A673 (cell line): ENCODE results near the gene IMPDH1. TPM values are rescaled to one million over a fixed set of nuclear protein-coding genes. Genes with fewer than 3 reads are reported as not detected.
A peak's percentile ranks its signal among the peaks of the same experiment; 100 is the strongest.

Experiments used
- BruUV-seq: library from RNA; stranded (reverse); fragments of 400-500 nt; replicated peaks from 2 replicates; lab custom pipeline; 2021; lab: Mats Ljungman, UMichigan
- CTCF ChIA-PET: fragments of 300-600 bp; sonication (Branson Sonifier 250); formaldehyde crosslinking; loops from one replicate; lab custom pipeline; 2022; ENCODE audit warnings: antibody characterized with exemption; lab: Charles Lee
- POLR2A ChIA-PET: fragments of 300-600 bp; sonication (Branson Sonifier 250); formaldehyde crosslinking; loops from one replicate; lab custom pipeline; 2022; ENCODE audit warnings: antibody characterized with exemption; ENCODE audit not compliant: low non-redundant PET; lab: Charles Lee
- DNase-seq: peaks from one replicate; pipeline ENCODE4 v3.0.0-alpha.2; 2015; ENCODE audit warnings: low spot score
- H3K27ac ChIP-seq: fragments of 200-600 bp; sonication (generic); 2 replicates; pipeline ENCODE4 v1.5.1; 2016; ENCODE audit warnings: mixed run types, low read depth, mild to moderate bottlenecking, mixed read lengths, antibody characterized with exemption, low read length; ENCODE audit not compliant: poor library complexity, severe bottlenecking
- H3K27me3 ChIP-seq: fragments of 200-600 bp; sonication (generic); replicated peaks from 2 replicates; pipeline ENCODE4 v1.6.1; 2017; ENCODE audit warnings: mixed run types, low read depth, mild to moderate bottlenecking, mixed read lengths, antibody characterized with exemption, low read length; ENCODE audit not compliant: insufficient read depth, poor library complexity
- H3K36me3 ChIP-seq: fragments of 200-600 bp; sonication (generic); 2 replicates; pipeline ENCODE4 v1.6.1; 2016; ENCODE audit warnings: mixed run types, mild to moderate bottlenecking, mixed read lengths, antibody characterized with exemption, low read length; ENCODE audit not compliant: insufficient read depth, poor library complexity, severe bottlenecking
- H3K4me1 ChIP-seq: fragments of 200-600 bp; sonication (generic); 2 replicates; pipeline ENCODE4 v1.6.1; 2017; ENCODE audit warnings: mixed run types, mild to moderate bottlenecking, mixed read lengths, antibody characterized with exemption, low read length; ENCODE audit not compliant: insufficient read depth, poor library complexity, severe bottlenecking
- H3K4me3 ChIP-seq: fragments of 200-600 bp; sonication (generic); 2 replicates; pipeline ENCODE4 v1.5.1; 2016; ENCODE audit warnings: low read depth, mixed run types, mild to moderate bottlenecking, mixed read lengths, low read length; ENCODE audit not compliant: poor library complexity, severe bottlenecking
- H3K9me3 ChIP-seq: fragments of 200-600 bp; sonication (generic); 2 replicates; pipeline ENCODE4 v1.6.1; 2016; ENCODE audit warnings: mixed run types, low read depth, mild to moderate bottlenecking, mixed read lengths, antibody characterized with exemption, low read length; ENCODE audit not compliant: poor library complexity, severe bottlenecking
- CTCF ChIP-seq: fragments of 300-800, 200-600 bp; sonication (generic); conservative IDR thresholded peaks from 2 replicates; pipeline ENCODE4 v1.5.1; 2017; ENCODE audit warnings: low read depth, mild to moderate bottlenecking, antibody characterized with exemption, low read length, moderate library complexity, mixed read lengths
- EZH2 ChIP-seq: fragments of 200-600 bp; sonication (generic); IDR thresholded peaks from 2 replicates; pipeline ENCODE4 v1.6.1; 2017; ENCODE audit warnings: borderline replicate concordance, low read depth, mild to moderate bottlenecking, mixed read lengths, antibody characterized with exemption, low read length; ENCODE audit not compliant: poor library complexity, severe bottlenecking
- intact Hi-C: fragments of 100-400 bp; cut with micrococcal nuclease; formaldehyde crosslinking; loops from one replicate; pipeline ENCODE4 v1.10.0; 2022; ENCODE audit not compliant: unreplicated experiment
- total RNA-seq: library from RNA; stranded (reverse); gene quantifications from 2 replicates; pipeline ENCODE4 v1.2.3, GENCODE V29; 2021

IMPDH1 gene
- total RNA-seq, 1 experiment from 2014 or later = 92.6 TPM

DNA sequence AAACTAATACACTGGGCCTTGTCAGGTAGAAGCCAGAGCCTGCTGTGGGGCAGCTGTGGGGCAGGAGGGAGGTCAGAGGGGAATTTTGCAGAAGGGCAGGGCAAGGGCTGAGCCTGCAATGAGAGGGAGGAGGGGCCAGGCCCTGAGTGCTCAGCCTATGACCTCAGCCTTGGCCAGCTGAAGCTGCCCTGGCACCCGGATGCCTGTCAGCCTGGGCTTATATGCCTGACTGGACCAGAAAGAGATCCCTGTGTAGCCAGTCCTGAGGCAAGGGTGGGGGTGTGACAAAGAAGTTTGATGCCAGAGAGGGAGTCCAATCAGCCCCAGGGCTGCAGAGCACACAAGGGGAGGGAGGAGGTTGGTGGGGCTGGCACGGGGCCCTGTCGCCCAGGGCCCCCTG, 26.0 kb downstream of the IMPDH1 start:
- no peak for TF ChIP-seq EZH2
- TF ChIP-seq CTCF = no peak
- POLR2A ChIA-PET = no interaction called here
- Histone ChIP-seq H3K4me1 (peaks cover 10% of the 10 kb centered on the region), H3K9me3 (no peaks in the 10 kb centered on the region), H3K36me3 (no peaks in the 10 kb centered on the region), H3K4me3 (no peak overlapping the region), H3K27me3 (no peaks in the 10 kb centered on the region), H3K27ac (no peak overlapping the region)
- no peak for DNase-seq
- CTCF ChIA-PET = interaction anchor here (1.2 kb wide), 1 partner anchor 14 kb away, joined by 6 read pairs; no protein-coding TSS in a partner anchor
- intact Hi-C loops = no loop called here
- BruUV-seq = no TSS peak

DNA sequence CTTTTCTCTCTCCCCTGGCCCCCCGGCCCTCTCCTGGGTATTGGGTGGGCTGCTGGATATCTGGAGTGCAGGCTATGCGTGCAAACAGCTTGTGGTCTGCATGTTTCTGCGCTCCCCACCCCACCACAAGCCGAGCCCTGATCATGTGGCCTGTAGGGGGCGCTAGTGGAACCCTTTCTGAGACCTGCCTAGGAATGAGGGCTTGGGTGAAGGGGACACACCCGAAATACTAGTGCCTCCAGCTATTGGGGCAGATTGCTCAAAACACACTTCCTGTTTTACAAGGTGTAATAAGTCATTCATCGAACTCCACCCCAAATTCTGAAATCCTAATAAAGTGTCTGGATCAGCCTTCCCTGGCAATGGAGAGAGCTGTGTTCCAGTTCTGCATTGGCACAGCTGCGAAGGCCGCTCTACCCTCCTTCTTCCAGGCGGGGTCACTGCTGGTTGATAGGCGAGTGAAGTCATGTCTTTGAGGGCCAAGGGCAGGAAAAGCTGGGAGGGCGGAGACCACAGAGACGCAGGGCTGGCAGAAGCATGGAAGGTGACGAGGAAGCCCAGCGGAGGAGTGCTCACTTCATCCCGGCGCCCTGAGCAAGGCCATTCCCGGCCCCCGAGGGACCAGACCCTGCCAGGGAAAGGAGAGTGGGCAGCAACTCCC, 28.5 kb downstream of the IMPDH1 start:
- no peak overlapping the region for H3K4me3 ChIP-seq
- TF ChIP-seq CTCF (peak; percentile 87), EZH2 (no peak)
- H3K4me1 ChIP-seq = no peaks in the 10 kb centered on the region
- BruUV-seq = no TSS peak
- no peaks in the 10 kb centered on the region for H3K27me3 ChIP-seq
- ChIA-PET CTCF (interaction anchor here (0.5 to 0.6 kb wide), 2 partner anchors 595 to 1937 kb away, joined by 4 read pairs; no protein-coding TSS in a partner anchor), POLR2A (interaction anchor here (0.6 kb wide), 1 partner anchor 14 kb away, joined by 4 read pairs; no protein-coding TSS in a partner anchor)
- intact Hi-C loops = no loop called here
- H3K9me3 ChIP-seq = no peaks in the 10 kb centered on the region
- peak; percentile 69 for DNase-seq
- H3K27ac ChIP-seq = no peak overlapping the region
- no peaks in the 10 kb centered on the region for H3K36me3 ChIP-seq

DNA sequence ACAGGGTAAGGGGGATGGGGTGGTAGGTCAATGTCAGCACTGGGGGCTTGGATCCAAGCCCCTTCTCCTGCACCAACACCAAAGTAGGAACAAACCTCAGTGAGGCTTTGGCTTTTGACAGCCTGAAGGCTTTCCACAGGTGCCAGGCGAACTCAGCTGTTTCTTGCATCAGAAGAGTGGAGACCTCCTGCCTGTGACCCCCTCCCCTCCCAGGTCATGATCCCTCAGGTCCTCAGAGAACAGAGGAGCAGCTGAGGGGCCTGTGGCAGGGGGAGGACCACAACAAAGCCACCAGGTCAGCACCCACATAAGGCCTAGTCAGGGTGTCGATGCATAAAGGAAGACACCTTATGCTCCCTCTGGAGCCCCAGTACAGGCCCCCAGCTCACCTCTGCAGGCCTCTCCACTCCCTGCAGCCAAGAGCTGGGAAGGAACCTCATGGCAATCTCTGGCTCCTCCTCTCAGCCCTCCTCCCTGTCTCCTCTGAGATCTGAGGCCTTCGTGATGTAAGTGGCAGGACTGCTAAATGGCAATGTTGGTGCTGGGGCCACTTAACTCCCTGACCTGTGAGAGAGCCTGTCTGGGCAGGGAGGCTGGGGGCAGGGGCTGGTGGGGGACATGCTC, 29.2 kb downstream of the IMPDH1 start:
- Histone ChIP-seq H3K36me3 (no peaks in the 10 kb centered on the region), H3K27me3 (no peaks in the 10 kb centered on the region), H3K9me3 (no peaks in the 10 kb centered on the region), H3K4me1 (no peaks in the 10 kb centered on the region), H3K27ac (no peak overlapping the region), H3K4me3 (no peak overlapping the region)
- TF ChIP-seq EZH2 (no peak), CTCF (no peak)
- no peak for DNase-seq
- ChIA-PET POLR2A (no interaction called here), CTCF (no interaction called here)
- intact Hi-C loops = no loop called here
- no TSS peak for BruUV-seq
